GM18873 (cell line): ENCODE results near the gene YJEFN3.

Source experiments
- ATAC-seq: cut with Tn5 transposase; IDR thresholded peaks from one replicate; pipeline ENCODE4 v1.9.1; 2021; ENCODE audit warnings: mild to moderate bottlenecking, moderate library complexity, moderate number of reproducible peaks; ENCODE audit not compliant: unreplicated experiment, low FRiP score

The YJEFN3 gene

DNA sequence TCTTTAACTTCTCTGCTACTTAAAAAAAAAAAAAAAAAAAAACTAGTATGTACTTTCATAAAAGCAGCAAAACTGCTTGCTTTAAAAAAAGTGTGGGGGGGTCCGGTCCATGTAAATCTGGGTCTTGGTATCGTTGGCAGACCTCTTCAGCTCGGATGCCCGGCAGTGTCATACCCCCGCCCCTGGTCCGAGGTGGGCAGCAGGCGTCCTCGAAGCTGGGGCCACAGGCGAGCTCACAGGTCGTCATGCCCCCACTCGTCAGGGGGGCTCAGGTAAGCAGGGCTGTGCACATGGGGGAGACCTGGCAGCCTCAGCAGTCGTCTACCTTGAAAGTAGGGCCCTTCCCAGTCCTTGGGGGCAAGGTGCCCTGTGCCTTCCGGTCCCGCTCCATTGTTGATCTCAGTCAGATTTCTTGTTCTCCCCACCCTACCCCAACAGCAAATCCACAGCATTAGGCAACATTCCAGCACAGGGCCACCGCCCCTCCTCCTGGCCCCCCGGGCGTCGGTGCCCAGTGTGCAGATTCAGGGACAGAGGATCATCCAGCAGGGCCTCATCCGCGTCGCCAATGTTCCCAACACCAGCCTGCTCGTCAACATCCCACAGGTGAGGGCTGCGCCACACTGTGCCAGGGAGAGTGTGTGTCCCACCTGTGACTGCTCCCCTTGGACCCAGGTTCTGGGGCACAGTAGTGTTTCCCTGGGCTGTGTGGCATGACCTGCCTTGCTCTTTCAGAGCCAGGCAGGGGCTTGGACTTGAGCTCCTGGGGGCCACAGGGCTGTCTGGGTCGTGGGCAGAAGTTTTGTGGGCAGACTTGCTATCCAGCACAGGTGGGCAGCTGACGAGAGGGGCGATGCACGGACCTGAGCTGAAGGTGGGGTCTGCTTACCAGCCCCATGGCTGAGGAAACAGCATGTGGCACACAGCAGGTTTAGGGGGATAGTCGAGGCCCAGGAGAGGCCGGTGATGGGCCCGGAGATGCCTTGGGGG is 32.8 kb upstream of the YJEFN3 start:
- ATAC-seq: no peak

DNA sequence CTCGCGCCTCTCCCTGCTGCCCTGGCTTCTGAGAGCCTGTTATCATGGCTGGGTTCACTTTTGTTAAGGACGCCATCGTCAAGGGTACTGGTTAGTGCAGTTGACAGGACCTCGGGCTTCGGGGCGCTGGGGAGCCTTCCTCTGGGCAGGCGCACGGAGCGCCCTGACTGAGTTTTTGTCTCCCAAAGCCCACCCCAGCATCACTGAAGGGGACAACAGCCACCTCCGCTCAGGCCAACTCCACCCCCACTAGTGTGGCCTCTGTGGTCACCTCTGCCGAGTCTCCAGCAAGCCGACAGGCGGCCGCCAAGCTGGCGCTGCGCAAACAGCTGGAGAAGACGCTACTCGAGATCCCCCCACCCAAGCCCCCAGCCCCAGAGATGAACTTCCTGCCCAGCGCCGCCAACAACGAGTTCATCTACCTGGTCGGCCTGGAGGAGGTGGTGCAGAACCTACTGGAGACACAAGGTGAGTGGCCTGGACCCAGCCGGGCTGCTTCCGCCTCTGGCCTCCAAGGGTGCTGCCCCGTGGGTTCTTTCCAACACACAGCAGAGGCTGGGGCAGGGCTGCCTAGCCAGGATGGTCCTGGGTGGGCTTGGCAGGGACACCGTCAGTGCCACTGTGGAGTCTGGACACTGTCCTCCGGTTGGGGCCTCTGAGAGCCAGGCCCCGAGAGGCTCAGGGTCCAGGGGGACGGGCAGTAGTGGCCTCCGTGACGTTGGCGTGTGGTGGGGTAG is 30.3 kb upstream of the YJEFN3 start:
- no peak for ATAC-seq

DNA sequence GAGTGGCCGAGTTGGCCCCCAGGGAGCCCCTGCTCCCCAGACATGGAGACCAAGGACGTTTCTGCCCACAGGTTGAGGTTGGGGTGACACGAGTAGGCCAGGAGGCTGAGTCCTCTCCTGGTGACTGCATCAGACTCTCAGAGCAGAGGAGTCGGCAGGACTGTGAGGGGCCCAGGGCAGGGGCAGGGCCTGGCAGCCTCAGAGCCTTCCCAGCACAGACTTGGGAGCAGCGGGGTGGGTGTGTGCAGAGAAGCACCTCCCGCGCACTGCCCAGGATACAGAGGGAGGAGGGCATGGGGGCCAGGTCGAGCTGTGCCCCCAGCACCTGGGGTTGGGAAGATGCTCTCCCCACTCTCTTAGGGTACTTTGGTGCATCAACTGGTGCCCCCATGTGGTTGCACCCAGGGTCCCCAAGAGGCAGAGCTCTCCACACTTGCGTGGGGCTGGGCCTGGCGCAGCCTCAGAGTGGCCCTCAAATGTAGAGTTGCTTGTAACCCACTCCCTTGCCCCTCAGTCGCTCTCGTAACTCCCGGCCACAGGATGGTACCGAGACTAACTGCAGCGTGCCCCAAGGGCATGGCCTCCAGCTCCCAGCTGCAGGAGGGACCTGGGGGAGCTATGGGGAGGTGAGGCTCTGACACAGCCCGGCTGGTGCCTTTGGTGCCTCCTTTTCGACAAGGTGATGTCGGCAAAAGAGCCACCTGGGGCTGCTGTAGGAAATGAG is 29.3 kb upstream of the YJEFN3 start:
- no peak for ATAC-seq

- no peak for ATAC-seq
Measured at GRCh38 chr19:19500975-19501644, 27.6 kb upstream of the YJEFN3 start.

- no peak for ATAC-seq
Measured at GRCh38 chr19:19501798-19502197, 26.9 kb upstream of the YJEFN3 start.

GRCh38 chr19:19502281-19502680 is 26.4 kb upstream of the YJEFN3 start:
- no peak for ATAC-seq

GRCh38 chr19:19502808-19503602 is 25.7 kb upstream of the YJEFN3 start:
- no peak for ATAC-seq

DNA sequence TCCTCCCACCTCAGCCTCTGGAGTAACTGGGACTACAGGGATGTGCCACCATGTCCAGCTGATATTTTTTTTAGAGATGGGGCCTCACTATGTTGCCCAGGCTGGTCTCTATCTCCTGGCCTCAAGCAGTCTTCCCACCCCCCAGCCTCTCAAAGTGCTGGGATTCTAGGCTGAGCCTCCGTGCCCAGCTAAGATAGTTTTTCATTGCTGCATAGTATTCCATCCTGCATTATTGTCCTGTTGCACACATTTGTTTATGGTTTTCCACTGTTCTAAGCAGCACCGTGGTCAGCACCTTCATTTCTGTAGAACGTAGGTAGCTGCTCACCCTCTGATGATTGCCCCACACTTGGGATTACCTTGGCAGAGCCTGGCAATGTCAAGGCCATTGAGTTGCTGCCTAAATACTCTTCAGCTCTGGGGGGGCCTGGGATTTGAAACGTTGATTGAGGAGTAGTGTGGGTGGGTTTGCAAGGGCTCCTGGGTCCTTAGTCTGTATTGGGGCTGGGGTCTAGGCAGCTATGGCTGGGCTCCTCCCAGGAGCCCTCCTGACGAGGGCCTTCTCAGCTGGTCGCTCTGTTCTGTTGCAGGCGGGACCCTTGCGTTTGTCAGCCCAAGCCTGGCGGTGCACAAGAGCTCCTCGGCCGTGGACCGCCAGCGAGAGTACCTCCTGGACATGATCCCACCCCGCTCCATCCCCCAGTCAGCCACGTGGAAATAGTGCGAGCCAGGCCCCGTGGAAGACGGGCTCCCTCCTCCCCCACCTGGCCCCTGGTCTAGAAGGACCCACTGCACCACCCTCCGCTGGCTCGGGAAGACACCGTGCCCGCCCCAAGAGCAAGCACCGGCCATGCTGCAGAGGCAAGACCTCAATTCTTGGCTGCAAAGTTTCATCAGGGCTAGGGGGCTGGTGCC is 23.7 kb upstream of the YJEFN3 start:
- no peak for ATAC-seq

DNA sequence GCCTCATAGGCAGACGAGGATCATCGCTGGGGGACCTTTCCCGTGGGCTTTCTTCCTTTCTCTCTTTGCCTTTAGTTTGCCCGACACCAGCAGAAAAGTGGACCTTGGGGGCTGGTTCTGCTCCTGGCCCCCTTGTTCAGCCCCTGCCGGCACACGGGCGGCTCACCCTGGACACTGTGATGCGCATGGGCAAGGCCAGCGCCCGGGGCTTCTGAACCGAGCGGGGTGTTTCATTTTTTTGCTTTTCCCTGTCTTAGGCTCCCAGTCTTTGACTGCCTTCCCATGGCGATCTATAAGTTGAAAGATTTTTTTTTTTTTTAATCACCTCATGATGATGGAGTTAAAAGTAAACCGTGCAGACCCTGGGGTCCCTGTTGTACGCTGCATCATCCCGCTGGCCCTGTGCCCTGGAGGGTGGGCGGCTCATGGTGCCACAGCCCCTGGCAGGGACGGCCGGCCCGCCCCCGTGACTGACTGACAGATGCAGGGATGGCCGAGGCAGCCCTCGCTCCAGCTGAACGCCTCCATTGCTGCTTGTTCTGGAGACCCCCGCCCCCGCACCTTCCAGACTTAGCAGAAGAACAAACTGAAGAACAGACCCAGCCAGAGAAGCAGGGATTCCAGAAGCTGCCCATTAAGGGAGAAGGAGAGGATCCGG is 22.9 kb upstream of the YJEFN3 start:
- ATAC-seq: no peak

- no peak for ATAC-seq
Measured at GRCh38 chr19:19506592-19506991, 22.1 kb upstream of the YJEFN3 start.

DNA sequence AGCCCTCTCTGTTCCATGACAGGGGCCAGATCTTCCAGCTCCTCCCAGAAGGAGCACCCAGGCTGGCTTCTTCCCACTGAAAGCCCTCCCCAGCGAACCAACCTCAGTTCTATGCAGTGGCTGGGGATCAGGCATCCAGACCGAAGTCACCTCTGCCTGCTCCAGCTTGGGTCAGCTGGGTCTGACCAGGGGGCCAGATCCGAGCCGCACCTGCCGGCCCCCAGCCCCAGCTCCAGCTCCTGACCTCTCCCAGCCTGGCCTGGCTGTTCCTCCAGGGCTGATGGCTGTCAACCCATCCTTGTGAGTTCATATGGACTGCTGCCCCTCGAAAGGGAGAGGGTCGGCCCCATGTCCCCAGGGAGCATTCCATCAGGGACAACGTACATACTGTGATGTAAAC is 21.4 kb upstream of the YJEFN3 start:
- no peak for ATAC-seq

GRCh38 chr19:19508217-19508616 is 20.5 kb upstream of the YJEFN3 start:
- ATAC-seq: no peak

GRCh38 chr19:19510432-19510831 is 18.3 kb upstream of the YJEFN3 start:
- no peak for ATAC-seq

DNA sequence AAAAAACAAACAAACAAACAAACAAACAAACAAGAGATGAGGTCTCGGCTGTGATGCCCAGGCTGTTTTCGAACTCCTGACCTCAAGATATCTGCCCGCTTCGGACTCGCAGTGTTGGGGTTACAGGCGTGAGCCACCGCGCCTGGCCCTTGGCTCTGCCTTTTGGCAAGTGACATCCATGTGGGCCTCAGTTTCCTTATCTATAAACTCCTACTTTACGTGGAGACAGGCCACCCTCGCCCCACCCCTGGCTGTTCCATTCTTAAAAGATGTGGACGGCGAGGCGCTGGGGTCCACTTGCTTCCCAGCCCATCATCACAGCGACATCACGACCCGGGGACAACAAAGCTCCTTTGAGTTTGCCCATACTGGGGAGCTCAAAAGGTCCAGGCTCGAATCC is 15.0 kb upstream of the YJEFN3 start:
- ATAC-seq: no peak

- no peak for ATAC-seq
Measured at GRCh38 chr19:19514215-19514657, 14.5 kb upstream of the YJEFN3 start.

GRCh38 chr19:19514881-19515641 is 13.7 kb upstream of the YJEFN3 start, which contains the start of gene TSSK6:
Gene TSSK6 (minus strand): TSS chr19:19515548. CDS start chr19:19515427, 121 bp downstream.
- no peak for ATAC-seq
